Esophagus (tissue), 2 donors: ENCODE measurements around the gene C1RL. TPM values are rescaled to one million over a fixed set of nuclear protein-coding genes. Genes with fewer than 3 reads are reported as not detected.
A peak's percentile ranks its signal among the peaks of the same experiment; 100 is the strongest.

ENCODE experiments used
- H3K27ac ChIP-seq, 2 donors: one replicate each; pipeline ENCODE4 v1.5.1; 2013; ENCODE audit warnings: low read depth in 2 of 2, mild to moderate bottlenecking in 2 of 2, inconsistent platforms in 1 of 2, low read length in 1 of 2, moderate library complexity in 1 of 2
- H3K27me3 ChIP-seq, 2 donors: one replicate each; pipeline ENCODE4 v1.6.1; 2013; ENCODE audit warnings: low read length in 2 of 2, control low read depth in 1 of 2, mild to moderate bottlenecking in 1 of 2; ENCODE audit not compliant: insufficient read depth in 2 of 2, control insufficient read depth in 1 of 2
- H3K36me3 ChIP-seq, 2 donors: one replicate each; pipeline ENCODE4 v1.6.1; 2013; ENCODE audit warnings: low read length in 1 of 2; ENCODE audit not compliant: control insufficient read depth in 2 of 2, insufficient read depth in 2 of 2
- H3K4me1 ChIP-seq, 2 donors: one replicate each; pipeline ENCODE4 v1.6.1; 2013; ENCODE audit warnings: low read length in 1 of 2; ENCODE audit not compliant: control insufficient read depth in 2 of 2, insufficient read depth in 2 of 2
- H3K4me3 ChIP-seq, 2 donors: one replicate each; pipeline ENCODE4 v1.5.1; 2013; ENCODE audit warnings: low read length in 2 of 2, mild to moderate bottlenecking in 2 of 2, low read depth in 1 of 2, moderate library complexity in 1 of 2
- H3K9me3 ChIP-seq, 2 donors: one replicate each; pipeline ENCODE4 v1.6.1; 2013; ENCODE audit warnings: mild to moderate bottlenecking in 2 of 2, low read depth in 1 of 2, low read length in 1 of 2, moderate library complexity in 1 of 2; ENCODE audit not compliant: control insufficient read depth in 2 of 2, insufficient read depth in 1 of 2
- WGBS, 2 donors: extraction: QIAGEN DNeasy Blood & Tissue Kit; methylation state at CpG; one replicate each; pipeline ENCODE4 v1.1.7; 2013; 5-methylcytosine and 5-hydroxymethylcytosine counted together
- polyA plus RNA-seq, 2 donors: library from polyadenylated mRNA; stranded (reverse); fragments of 200-250 nt; gene quantifications; one replicate each; pipeline ENCODE4 v1.2.3, GENCODE V29; 2013
- donor health status: healthy with polysubstance abuse.
- donor health status: Bipolar disorder and iron deficiency.

C1RL gene
- polyA plus RNA-seq, 2 donors = 14.7 to 18.0 TPM

GRCh38 chr12:7099290-7099996, 9.6 kb downstream of the C1RL start:
- Histone ChIP-seq H3K27ac (no peak overlapping the region), H3K4me3 (no peak overlapping the region), H3K9me3 (no peaks in the 10 kb centered on the region), H3K27me3 (no peaks in the 10 kb centered on the region), H3K36me3 (peaks cover 8 to 11% of the 10 kb centered on the region in 2 donors), H3K4me1 (no peaks in the 10 kb centered on the region)
- WGBS, 2 donors = 84 to 87% methylated on average over 9 of the region's 9 CpGs

DNA sequence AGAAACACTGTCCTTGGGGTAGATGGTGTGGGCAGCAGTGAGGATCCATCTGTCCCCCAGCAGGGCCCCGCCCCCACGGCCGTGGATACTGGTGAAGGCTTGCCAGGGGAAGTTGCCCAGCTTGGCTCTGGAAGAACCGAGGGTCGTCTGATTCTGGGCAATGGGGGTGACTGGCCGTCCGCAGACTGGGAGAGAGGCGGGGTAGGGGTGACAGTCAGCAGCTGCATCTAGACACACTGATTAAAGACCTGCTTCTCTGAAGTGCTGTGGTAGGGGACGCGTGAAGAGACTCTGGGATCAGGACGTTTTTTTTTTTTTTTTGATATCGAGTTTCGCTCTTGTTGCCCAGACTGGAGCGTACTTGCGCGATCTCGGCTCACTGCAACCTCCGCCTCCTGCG, 12.0 kb downstream of the C1RL start:
- Histone ChIP-seq H3K36me3 (peaks cover 4 to 11% of the 10 kb centered on the region in 2 donors), H3K27ac (no peak overlapping the region), H3K4me3 (no peak overlapping the region), H3K9me3 (no peaks in the 10 kb centered on the region), H3K4me1 (peaks cover 0 to under 1% of the 10 kb centered on the region in 2 donors), H3K27me3 (no peaks in the 10 kb centered on the region)
- WGBS, 2 donors = 82 to 83% methylated on average over 19 of the region's 19 CpGs

- peaks cover 3 to 5% of the 10 kb centered on the region in 2 donors for H3K4me1 ChIP-seq
- WGBS, 2 donors = 79 to 81% methylated on average over 26 of the region's 26 CpGs
- no peaks in the 10 kb centered on the region for H3K9me3 ChIP-seq
- H3K36me3 ChIP-seq = peaks cover 4 to 6% of the 10 kb centered on the region in 2 donors
- no peaks in the 10 kb centered on the region for H3K27me3 ChIP-seq
- no peak overlapping the region for H3K4me3 ChIP-seq
- no peak overlapping the region for H3K27ac ChIP-seq
Observed at GRCh38 chr12:7096006-7096932, 12.7 kb downstream of the C1RL start.

DNA sequence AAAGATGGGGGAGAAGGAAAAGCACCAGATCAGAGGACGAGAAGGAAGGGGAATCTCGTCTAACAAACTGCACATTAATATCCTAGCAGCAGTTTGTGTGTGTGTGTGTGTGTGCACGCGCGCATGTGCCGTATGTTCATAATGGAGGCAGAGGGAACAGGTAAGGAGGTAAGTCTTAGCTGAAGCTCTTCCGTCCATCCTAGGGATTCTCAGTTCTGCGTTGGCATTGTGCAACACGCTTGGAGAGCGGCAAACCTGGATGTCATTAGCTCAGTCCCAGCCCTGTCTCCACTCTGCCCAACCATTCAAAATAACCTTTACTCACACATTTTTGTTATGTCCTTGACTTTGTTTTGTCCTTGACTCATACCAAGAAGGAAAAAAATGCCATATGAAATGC, 15.1 kb downstream of the C1RL start:
- 50 to 60% methylated on average over 10 of the region's 10 CpGs for WGBS, 2 donors
- no peak overlapping the region for H3K4me3 ChIP-seq

GRCh38 chr12:7093486-7093885, 15.5 kb downstream of the C1RL start:
- 58 to 59% methylated on average over 5 of the region's 5 CpGs for WGBS, 2 donors
- H3K36me3 ChIP-seq = peaks cover 0 to 11% of the 10 kb centered on the region in 2 donors
- H3K27ac ChIP-seq = no peak overlapping the region
- H3K9me3 ChIP-seq = no peaks in the 10 kb centered on the region
- H3K4me3 ChIP-seq = no peak overlapping the region
- peaks cover 3 to 7% of the 10 kb centered on the region in 2 donors for H3K4me1 ChIP-seq
- H3K27me3 ChIP-seq = no peaks in the 10 kb centered on the region

More for the DNA sequence above, 15.1 kb downstream of the C1RL start:
- H3K4me1 ChIP-seq = peaks cover 3 to 7% of the 10 kb centered on the region in 2 donors
- H3K27me3 ChIP-seq = no peaks in the 10 kb centered on the region
- H3K9me3 ChIP-seq = no peaks in the 10 kb centered on the region
- peaks cover 0 to 7% of the 10 kb centered on the region in 2 donors for H3K36me3 ChIP-seq
- no peak overlapping the region for H3K27ac ChIP-seq

DNA sequence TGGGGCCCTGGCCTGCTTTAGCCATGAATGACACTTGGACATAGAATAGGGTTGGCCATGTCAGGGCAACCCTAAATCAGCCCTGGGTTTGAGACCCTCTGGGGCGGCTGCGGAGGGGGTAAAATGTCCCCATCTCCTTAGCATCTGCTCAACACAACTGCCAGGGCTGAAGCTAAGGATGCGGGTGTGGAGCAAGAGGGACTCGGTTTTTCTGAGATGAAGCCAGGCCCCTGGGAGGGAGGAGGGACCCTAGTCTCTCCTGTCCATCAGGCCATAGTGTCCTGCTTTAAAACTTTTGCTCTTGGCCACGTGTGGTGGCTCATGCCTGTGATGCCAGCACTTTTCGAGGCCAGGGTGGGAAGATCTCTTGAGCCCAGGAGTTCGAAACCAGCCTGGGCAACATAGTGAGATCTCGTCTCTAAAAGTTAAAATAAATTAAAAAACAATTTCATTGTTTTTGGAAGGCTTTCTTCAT, 16.0 kb downstream of the C1RL start:
- Histone ChIP-seq H3K27ac (peak overlapping the region; percentile 44 to 67), H3K27me3 (no peaks in the 10 kb centered on the region), H3K4me3 (no peak overlapping the region), H3K36me3 (peaks cover 0 to 11% of the 10 kb centered on the region in 2 donors), H3K4me1 (peaks cover 3 to 7% of the 10 kb centered on the region in 2 donors), H3K9me3 (no peaks in the 10 kb centered on the region)
- WGBS, 2 donors = 65 to 70% methylated on average over 8 of the region's 8 CpGs

DNA sequence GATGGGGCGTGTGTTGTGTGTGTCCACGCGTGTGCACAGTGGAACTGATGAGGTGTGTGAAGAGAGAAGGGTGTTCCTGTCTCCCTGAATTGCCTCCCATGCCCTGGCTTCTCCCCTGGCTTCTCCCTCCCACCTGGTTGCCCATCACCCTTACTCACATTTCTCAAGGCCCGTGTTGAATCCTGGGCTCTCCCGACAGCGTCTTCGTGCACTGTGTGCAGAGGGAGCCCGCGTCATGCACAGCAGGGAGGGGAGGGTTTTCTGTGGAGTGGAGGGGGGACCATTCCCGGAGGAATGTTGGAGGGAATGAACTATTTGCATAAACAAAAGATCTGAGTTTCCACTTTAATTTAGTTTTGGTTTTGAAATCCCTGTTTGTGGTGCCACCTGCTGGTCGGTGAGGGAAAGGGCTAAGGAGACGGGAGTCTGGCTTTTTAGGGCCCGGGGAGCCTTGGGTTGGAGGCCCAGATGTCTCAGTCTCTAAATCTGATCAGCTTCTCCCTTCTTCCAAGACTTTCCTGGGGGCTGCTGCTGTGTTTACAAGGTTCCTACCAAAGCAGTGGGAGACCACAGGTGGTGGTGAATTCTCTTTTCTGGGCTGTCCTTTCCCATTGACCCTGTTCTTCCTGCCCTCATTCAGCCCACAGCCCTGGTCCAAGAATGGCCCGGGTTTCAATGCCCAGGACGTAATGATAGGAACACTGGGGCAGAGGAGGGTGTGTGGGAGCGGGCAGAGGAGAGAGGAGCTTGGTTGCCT, 16.6 kb downstream of the C1RL start, which contains the start of gene C1R:
TSS of gene C1R (minus strand) at position 217 of the 757 bp plus-strand sequence. CDS start at position 160, 57 bp downstream.
- H3K4me1 ChIP-seq = peaks cover 3 to 7% of the 10 kb centered on the region in 2 donors
- 12% methylated on average over 16 of the region's 16 CpGs for WGBS, 2 donors
- H3K9me3 ChIP-seq = no peaks in the 10 kb centered on the region
- peak within 1 kb of the TSS; percentile 61 to 85 for H3K27ac ChIP-seq
- peak within 1 kb of the TSS; percentile 45 to 47 for H3K4me3 ChIP-seq
- H3K27me3 ChIP-seq = no peaks in the 10 kb centered on the region
- H3K36me3 ChIP-seq = peaks cover 0 to 11% of the 10 kb centered on the region in 2 donors

GRCh38 chr12:7091660-7092228, 17.3 kb downstream of the C1RL start:
- Histone ChIP-seq H3K27ac (peak overlapping the region; percentile 61 to 85), H3K9me3 (no peaks in the 10 kb centered on the region), H3K36me3 (peaks cover 0 to 11% of the 10 kb centered on the region in 2 donors), H3K4me3 (peak overlapping the region; percentile 45 to 47), H3K4me1 (peaks cover 3 to 7% of the 10 kb centered on the region in 2 donors), H3K27me3 (no peaks in the 10 kb centered on the region)
- WGBS, 2 donors = 15 to 19% methylated on average over 9 to 10 of the region's 10 CpGs
